ENCODE data around the gene CEL. TPM values are rescaled to one million over a fixed set of nuclear protein-coding genes. Genes with fewer than 3 reads are reported as not detected.

CEL gene
- total RNA-seq, 4 donors from 2014 or later = 0.75 TPM; not detected in 3

GRCh38 chr9:133048595-133048994 is 13.2 kb upstream of the CEL start:
- no peak for TF ChIP-seq CTCF (IDR thresholded peaks at IDR 0.05; ENCODE audit: low read depth)

- TF ChIP-seq CTCF (IDR thresholded peaks at IDR 0.05; ENCODE audit: low read depth) = no peak
Observed at GRCh38 chr9:133049043-133049442, 12.7 kb upstream of the CEL start.

GRCh38 chr9:133050142-133050541 is 11.6 kb upstream of the CEL start:
- TF ChIP-seq CTCF (IDR thresholded peaks at IDR 0.05; ENCODE audit: low read depth) = no peak

- no peak for TF ChIP-seq CTCF (IDR thresholded peaks at IDR 0.05; ENCODE audit: low read depth)
Observed at GRCh38 chr9:133050781-133051180, 11.0 kb upstream of the CEL start.

- no peak for TF ChIP-seq CTCF (IDR thresholded peaks at IDR 0.05; ENCODE audit: low read depth)
Observed at GRCh38 chr9:133051281-133051900, 10.4 kb upstream of the CEL start.

GRCh38 chr9:133051966-133052539 is 9.7 kb upstream of the CEL start:
- TF ChIP-seq CTCF (IDR thresholded peaks at IDR 0.05; ENCODE audit: low read depth) = no peak

GRCh38 chr9:133054194-133054890 is 7.4 kb upstream of the CEL start:
- no peak for TF ChIP-seq CTCF (IDR thresholded peaks at IDR 0.05; ENCODE audit: low read depth)
